ENCODE data around the gene YWHAB.

YWHAB gene

DNA sequence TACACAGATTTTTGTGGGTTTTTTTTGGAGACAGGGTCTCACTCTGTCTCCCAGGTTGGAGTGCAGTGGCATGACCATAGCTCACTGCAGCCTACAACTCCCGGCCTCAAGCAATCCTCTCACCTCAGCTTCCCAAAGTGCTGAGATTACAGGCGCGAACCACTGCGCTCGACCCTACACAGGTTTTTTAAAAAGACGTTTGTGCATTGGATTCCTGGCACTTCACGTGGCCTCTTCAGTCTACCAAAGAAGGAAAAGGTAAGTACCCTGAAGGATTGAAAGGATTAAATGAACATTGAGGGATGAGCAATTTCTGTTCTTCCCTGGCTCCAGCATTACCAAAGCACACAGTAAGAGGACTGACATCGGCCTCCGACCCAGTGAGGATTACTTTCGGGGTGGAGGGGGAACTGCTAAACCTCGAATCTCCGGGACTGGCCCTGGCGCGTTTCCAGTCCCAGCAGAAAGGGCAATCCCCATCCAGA, 556 bp upstream of the YWHAB start:
- Histone ChIP-seq H3K14ac (ENCODE audit: low read length) (peak overlapping the region; percentile 59), H4K8ac (ENCODE audit: low read depth, low read length) (peak overlapping the region; percentile 63), H3K4me2 (ENCODE audit: low read length) (peak overlapping the region; percentile 84), H2AFZ (ENCODE audit: insufficient read depth, low read length, poor library complexity) (peak overlapping the region; percentile 94), H3K9ac (ENCODE audit: low read length) (no peak overlapping the region), H3K4me1 (ENCODE audit: control insufficient read depth in 1 of 2, insufficient read depth in 2 of 2, low read length in 2 of 2) (peaks cover 8 to 10% of the 10 kb centered on the region in 2 experiments), H3K79me2 (ENCODE audit: control insufficient read depth, insufficient read depth, low read length, poor library complexity) (peaks cover 15% of the 10 kb centered on the region), H4K91ac (ENCODE audit: low read depth, low read length) (no peak overlapping the region), H3K4me3 (ENCODE audit: low read depth, low read length) (peak overlapping the region; percentile 50), H3K79me1 (ENCODE audit: low read length) (peaks cover 13% of the 10 kb centered on the region), H2BK12ac (ENCODE audit: low read length) (no peak overlapping the region), H3K18ac (ENCODE audit: low read length) (no peak overlapping the region), H2BK5ac (ENCODE audit: low read depth, low read length, poor library complexity) (no peak overlapping the region), H4K12ac (ENCODE audit: low read depth, low read length) (no peak overlapping the region), H3K27ac (ENCODE audit: low read depth, low read length) (peak overlapping the region; percentile 25), H3K9me3 (ENCODE audit: insufficient read depth, low read depth, low read length) (no peaks in the 10 kb centered on the region), H3K4ac (ENCODE audit: low read depth, low read length) (no peak overlapping the region), H3K23ac (ENCODE audit: low read length) (no peak overlapping the region), H3K36me3 (ENCODE audit: control insufficient read depth in 1 of 2, insufficient read depth in 2 of 2, low read length in 2 of 2) (no peaks in the 10 kb centered on the region), H2BK120ac (ENCODE audit: insufficient read depth, low read length, poor library complexity) (peak overlapping the region; percentile 55), H2AK5ac (ENCODE audit: low read length) (no peak overlapping the region), H3K27me3 (ENCODE audit: insufficient read depth, low read length) (no peaks in the 10 kb centered on the region)
- no CpG with 5 or more reads among the region's 14 CpGs for WGBS (ENCODE audit: extremely low coverage, insufficient coverage, insufficient read length)
- no peak for DNase-seq

GRCh38 chr20:44886266-44886651, 754 bp downstream of the YWHAB start:
- no CpG with 5 or more reads among the region's 8 CpGs for WGBS (ENCODE audit: extremely low coverage, insufficient coverage, insufficient read length)
- Histone ChIP-seq H2AK5ac (ENCODE audit: low read length) (peak overlapping the region; percentile 42), H4K91ac (ENCODE audit: low read depth, low read length) (peak overlapping the region; percentile 99), H4K12ac (ENCODE audit: low read depth, low read length) (no peak overlapping the region), H2BK120ac (ENCODE audit: insufficient read depth, low read length, poor library complexity) (peak overlapping the region; percentile 95), H3K4ac (ENCODE audit: low read depth, low read length) (peak overlapping the region; percentile 100), H3K36me3 (ENCODE audit: control insufficient read depth in 1 of 2, insufficient read depth in 2 of 2, low read length in 2 of 2) (no peaks in the 10 kb centered on the region), H3K79me1 (ENCODE audit: low read length) (peaks cover 13% of the 10 kb centered on the region), H3K27me3 (ENCODE audit: insufficient read depth, low read length) (no peaks in the 10 kb centered on the region), H3K4me2 (ENCODE audit: low read length) (peak overlapping the region; percentile 81), H3K9ac (ENCODE audit: low read length) (peak overlapping the region; percentile 90), H3K4me1 (ENCODE audit: control insufficient read depth in 1 of 2, insufficient read depth in 2 of 2, low read length in 2 of 2) (peaks cover 8 to 10% of the 10 kb centered on the region in 2 experiments), H2BK5ac (ENCODE audit: low read depth, low read length, poor library complexity) (peak overlapping the region; percentile 80), H3K18ac (ENCODE audit: low read length) (peak overlapping the region; percentile 99), H3K9me3 (ENCODE audit: insufficient read depth, low read depth, low read length) (no peaks in the 10 kb centered on the region), H2BK12ac (ENCODE audit: low read length) (no peak overlapping the region), H2AFZ (ENCODE audit: insufficient read depth, low read length, poor library complexity) (peak overlapping the region; percentile 92), H3K79me2 (ENCODE audit: control insufficient read depth, insufficient read depth, low read length, poor library complexity) (peaks cover 19% of the 10 kb centered on the region), H3K27ac (ENCODE audit: low read depth, low read length) (peak overlapping the region; percentile 89), H3K14ac (ENCODE audit: low read length) (peak overlapping the region; percentile 98), H3K23ac (ENCODE audit: low read length) (no peak overlapping the region), H3K4me3 (ENCODE audit: low read depth, low read length) (peak overlapping the region; percentile 87), H4K8ac (ENCODE audit: low read depth, low read length) (peak overlapping the region; percentile 94)
- no peak for DNase-seq

- Histone ChIP-seq H3K4me3 (ENCODE audit: low read depth, low read length) (peak overlapping the region; percentile 87), H3K27ac (ENCODE audit: low read depth, low read length) (no peak overlapping the region), H2AK5ac (ENCODE audit: low read length) (no peak overlapping the region), H4K12ac (ENCODE audit: low read depth, low read length) (no peak overlapping the region), H3K27me3 (ENCODE audit: insufficient read depth, low read length) (no peaks in the 10 kb centered on the region), H3K4me2 (ENCODE audit: low read length) (peak overlapping the region; percentile 81), H4K91ac (ENCODE audit: low read depth, low read length) (no peak overlapping the region), H3K18ac (ENCODE audit: low read length) (no peak overlapping the region), H3K4ac (ENCODE audit: low read depth, low read length) (peak overlapping the region; percentile 100), H2BK120ac (ENCODE audit: insufficient read depth, low read length, poor library complexity) (no peak overlapping the region), H2AFZ (ENCODE audit: insufficient read depth, low read length, poor library complexity) (no peak overlapping the region), H3K14ac (ENCODE audit: low read length) (no peak overlapping the region), H2BK12ac (ENCODE audit: low read length) (no peak overlapping the region), H3K79me1 (ENCODE audit: low read length) (peaks cover 13% of the 10 kb centered on the region), H3K4me1 (ENCODE audit: control insufficient read depth in 1 of 2, insufficient read depth in 2 of 2, low read length in 2 of 2) (peaks cover 8 to 10% of the 10 kb centered on the region in 2 experiments), H3K9me3 (ENCODE audit: insufficient read depth, low read depth, low read length) (no peaks in the 10 kb centered on the region), H3K23ac (ENCODE audit: low read length) (no peak overlapping the region), H3K36me3 (ENCODE audit: control insufficient read depth in 1 of 2, insufficient read depth in 2 of 2, low read length in 2 of 2) (no peaks in the 10 kb centered on the region), H2BK5ac (ENCODE audit: low read depth, low read length, poor library complexity) (no peak overlapping the region), H3K9ac (ENCODE audit: low read length) (no peak overlapping the region), H4K8ac (ENCODE audit: low read depth, low read length) (no peak overlapping the region), H3K79me2 (ENCODE audit: control insufficient read depth, insufficient read depth, low read length, poor library complexity) (peaks cover 20% of the 10 kb centered on the region)
- WGBS (ENCODE audit: extremely low coverage, insufficient coverage, insufficient read length): no CpG with 5 or more reads among the region's 2 CpGs
- DNase-seq: no peak
Observed at GRCh38 chr20:44886828-44887227, 1.3 kb downstream of the YWHAB start.

- no peak overlapping the region for H4K8ac ChIP-seq (ENCODE audit: low read depth, low read length)
- peaks cover 8 to 10% of the 10 kb centered on the region in 2 experiments for H3K4me1 ChIP-seq (ENCODE audit: control insufficient read depth in 1 of 2, insufficient read depth in 2 of 2, low read length in 2 of 2)
- no peaks in the 10 kb centered on the region for H3K9me3 ChIP-seq (ENCODE audit: insufficient read depth, low read depth, low read length)
- no peak overlapping the region for H3K4me3 ChIP-seq (ENCODE audit: low read depth, low read length)
- H2BK120ac ChIP-seq (ENCODE audit: insufficient read depth, low read length, poor library complexity): no peak overlapping the region
- H4K12ac ChIP-seq (ENCODE audit: low read depth, low read length): no peak overlapping the region
- no peak overlapping the region for H3K9ac ChIP-seq (ENCODE audit: low read length)
- no peaks in the 10 kb centered on the region for H3K36me3 ChIP-seq (ENCODE audit: control insufficient read depth in 1 of 2, insufficient read depth in 2 of 2, low read length in 2 of 2)
- peaks cover 22% of the 10 kb centered on the region for H3K79me2 ChIP-seq (ENCODE audit: control insufficient read depth, insufficient read depth, low read length, poor library complexity)
- H3K23ac ChIP-seq (ENCODE audit: low read length): no peak overlapping the region
- WGBS (ENCODE audit: extremely low coverage, insufficient coverage, insufficient read length): no CpG with 5 or more reads among the region's 4 CpGs
- peak overlapping the region; percentile 81 for H3K4me2 ChIP-seq (ENCODE audit: low read length)
- DNase-seq: no peak
- no peak overlapping the region for H3K18ac ChIP-seq (ENCODE audit: low read length)
- H2AK5ac ChIP-seq (ENCODE audit: low read length): no peak overlapping the region
- no peaks in the 10 kb centered on the region for H3K27me3 ChIP-seq (ENCODE audit: insufficient read depth, low read length)
- no peak overlapping the region for H4K91ac ChIP-seq (ENCODE audit: low read depth, low read length)
- no peak overlapping the region for H2BK12ac ChIP-seq (ENCODE audit: low read length)
- peaks cover 13% of the 10 kb centered on the region for H3K79me1 ChIP-seq (ENCODE audit: low read length)
- H3K27ac ChIP-seq (ENCODE audit: low read depth, low read length): no peak overlapping the region
- no peak overlapping the region for H2BK5ac ChIP-seq (ENCODE audit: low read depth, low read length, poor library complexity)
- H2AFZ ChIP-seq (ENCODE audit: insufficient read depth, low read length, poor library complexity): no peak overlapping the region
- H3K4ac ChIP-seq (ENCODE audit: low read depth, low read length): peak overlapping the region; percentile 100
- H3K14ac ChIP-seq (ENCODE audit: low read length): no peak overlapping the region
Observed at GRCh38 chr20:44887466-44887865, 2.0 kb downstream of the YWHAB start.

All from trophoblast cell (in vitro differentiated cells and primary cell).